Loucy (cell line): ENCODE data around the gene SNAP25.

Experiments
- CTCF ChIP-seq: fragments of 200-600 bp; sonication (generic); conservative IDR thresholded peaks from 2 replicates; pipeline ENCODE4 v1.5.1; 2014; ENCODE audit warnings: mild to moderate bottlenecking, antibody characterized with exemption, low read length
- EZH2phosphoT487 ChIP-seq: fragments of 200-600 bp; IDR thresholded peaks from 2 replicates; pipeline ENCODE4 v1.6.1; 2018; ENCODE audit warnings: antibody characterized with exemption, mild to moderate bottlenecking, moderate library complexity, borderline replicate concordance

- TF ChIP-seq CTCF, result no peak
- TF ChIP-seq EZH2phosphoT487, result no peak
Observed at GRCh38 chr20:10201321-10201870, 17.2 kb upstream of the SNAP25 start.
